NCI-H146 treated with DMSO at 0.1 percent for 48 hours (cell line): ENCODE results near the gene TTC3.

Source experiments
- DNase-seq: peaks from one replicate; lab custom pipeline; 2025; ENCODE audit not compliant: unreplicated experiment; lab: John Stamatoyannopoulos, UW

TTC3 gene

GRCh38 chr21:37193006-37193405, 120.0 kb downstream of the TTC3 start:
- no peak for DNase-seq

- DNase-seq, result no peak
Observed at GRCh38 chr21:37193676-37194075, 120.6 kb downstream of the TTC3 start.

GRCh38 chr21:37195059-37195458, 122.0 kb downstream of the TTC3 start:
- DNase-seq, result no peak

DNA sequence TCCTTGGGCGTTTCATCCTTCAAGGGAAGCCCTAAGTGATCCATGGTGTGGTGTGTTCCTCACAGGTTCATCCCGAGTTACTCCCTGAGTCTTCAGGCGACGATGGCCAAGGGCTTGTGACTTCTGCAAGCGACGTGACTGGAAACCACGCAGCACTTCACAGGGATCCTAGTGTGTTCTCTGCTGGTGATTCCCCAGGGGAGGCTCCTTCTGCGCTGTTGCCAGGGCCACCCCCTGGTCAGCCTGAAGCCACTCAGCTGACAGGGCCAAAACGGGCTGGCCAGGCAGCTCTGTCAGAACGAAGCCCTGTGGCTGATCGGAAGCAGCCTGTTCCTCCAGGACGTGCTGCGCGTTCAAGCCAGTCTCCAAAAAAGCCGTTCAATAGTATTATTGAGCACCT, 122.6 kb downstream of the TTC3 start:
- DNase-seq, result no peak

DNA sequence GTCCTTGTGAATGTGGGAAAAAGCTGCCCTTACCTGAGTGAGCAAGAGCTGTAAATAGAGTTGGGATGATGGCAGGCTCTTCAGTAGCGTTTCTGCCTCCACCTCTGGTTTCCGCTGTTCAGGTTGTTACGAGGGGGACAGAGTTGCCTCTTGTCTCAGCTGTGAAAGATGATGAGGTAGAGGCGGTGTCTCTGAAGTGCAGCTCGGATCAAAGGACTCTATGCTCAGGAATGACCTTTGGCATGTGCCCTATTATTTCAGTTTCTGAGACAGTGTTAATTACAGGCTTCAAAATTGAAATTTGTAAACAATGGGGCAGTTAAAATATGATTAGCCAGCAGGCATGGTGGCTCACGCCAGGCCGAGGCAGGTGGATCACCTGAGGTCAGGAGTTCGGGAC, 123.8 kb downstream of the TTC3 start:
- no peak for DNase-seq

GRCh38 chr21:37197746-37198145, 124.7 kb downstream of the TTC3 start:
- no peak for DNase-seq

- DNase-seq, result no peak
Observed at GRCh38 chr21:37199057-37199924, 126.2 kb downstream of the TTC3 start.

- DNase-seq, result no peak
Observed at GRCh38 chr21:37200641-37201480, 127.8 kb downstream of the TTC3 start.

- DNase-seq, result no peak
Observed at GRCh38 chr21:37202221-37203110, 129.4 kb downstream of the TTC3 start.

DNA sequence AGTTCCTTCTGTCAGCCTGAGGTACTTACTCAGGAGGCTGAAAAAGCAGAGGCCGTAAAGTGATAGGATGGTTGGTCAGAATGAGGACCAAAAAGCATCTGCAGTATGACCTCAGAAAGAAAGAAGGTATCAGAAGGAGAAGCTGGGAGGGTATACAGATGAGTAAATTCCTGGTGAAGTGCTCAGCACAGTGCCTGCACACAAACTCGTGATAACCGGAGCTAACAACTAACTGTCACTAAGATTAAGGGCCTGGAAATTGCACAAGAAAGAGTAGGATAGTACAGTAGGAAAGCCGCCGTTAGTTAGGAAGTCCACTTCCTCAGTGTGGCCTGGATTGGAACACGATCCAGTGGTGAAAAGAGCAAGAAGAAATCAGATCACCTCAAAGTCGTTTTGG, 131.5 kb downstream of the TTC3 start:
- DNase-seq, result no peak

DNA sequence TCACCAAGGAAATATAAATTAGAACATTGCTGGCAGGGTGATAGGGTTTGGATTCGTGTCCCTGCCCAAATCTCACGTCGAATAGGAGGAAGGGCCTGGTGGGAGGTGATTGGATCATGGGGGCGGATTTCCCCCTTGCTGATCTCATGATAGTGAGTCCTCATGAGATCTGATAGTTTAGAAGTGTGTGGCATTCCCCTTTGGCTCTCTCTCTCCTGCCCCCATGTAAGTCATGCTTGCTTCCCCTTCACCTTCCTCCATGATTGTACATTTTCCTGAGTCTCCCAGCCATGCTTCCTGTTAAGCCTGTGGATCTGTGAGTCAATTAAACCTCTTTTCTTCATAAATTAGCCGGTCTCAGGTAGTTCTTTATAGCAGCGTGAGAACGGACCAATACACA, 133.4 kb downstream of the TTC3 start:
- DNase-seq, result no peak

DNA sequence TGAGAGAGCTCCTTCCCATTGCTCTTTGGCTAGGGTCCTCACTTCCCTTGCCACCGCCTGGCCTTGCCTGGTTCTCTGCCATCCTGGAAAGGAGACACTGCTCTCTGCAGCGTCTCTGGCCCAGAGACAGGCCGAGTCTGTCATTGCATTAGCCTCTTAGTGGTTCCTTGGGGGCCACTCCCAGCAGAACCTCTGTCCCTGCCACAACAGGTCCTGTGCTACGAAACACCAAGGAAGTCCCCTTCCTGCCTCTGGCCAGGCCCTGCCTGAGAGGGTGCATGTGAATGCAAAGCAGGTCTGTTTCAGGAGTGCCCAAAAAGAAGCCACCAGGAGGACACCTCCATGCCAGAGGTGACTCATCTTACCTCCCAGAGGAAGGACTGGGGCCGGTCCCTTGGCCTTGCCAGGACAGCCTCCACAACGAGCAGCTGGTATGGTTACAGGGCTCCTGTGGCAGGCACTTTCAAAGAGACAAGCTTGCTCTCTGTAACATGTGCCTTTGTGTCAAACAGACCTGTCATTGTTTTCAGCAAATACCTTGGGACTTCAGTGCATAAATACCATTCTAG, 134.5 kb downstream of the TTC3 start:
- DNase-seq, result no peak

DNA sequence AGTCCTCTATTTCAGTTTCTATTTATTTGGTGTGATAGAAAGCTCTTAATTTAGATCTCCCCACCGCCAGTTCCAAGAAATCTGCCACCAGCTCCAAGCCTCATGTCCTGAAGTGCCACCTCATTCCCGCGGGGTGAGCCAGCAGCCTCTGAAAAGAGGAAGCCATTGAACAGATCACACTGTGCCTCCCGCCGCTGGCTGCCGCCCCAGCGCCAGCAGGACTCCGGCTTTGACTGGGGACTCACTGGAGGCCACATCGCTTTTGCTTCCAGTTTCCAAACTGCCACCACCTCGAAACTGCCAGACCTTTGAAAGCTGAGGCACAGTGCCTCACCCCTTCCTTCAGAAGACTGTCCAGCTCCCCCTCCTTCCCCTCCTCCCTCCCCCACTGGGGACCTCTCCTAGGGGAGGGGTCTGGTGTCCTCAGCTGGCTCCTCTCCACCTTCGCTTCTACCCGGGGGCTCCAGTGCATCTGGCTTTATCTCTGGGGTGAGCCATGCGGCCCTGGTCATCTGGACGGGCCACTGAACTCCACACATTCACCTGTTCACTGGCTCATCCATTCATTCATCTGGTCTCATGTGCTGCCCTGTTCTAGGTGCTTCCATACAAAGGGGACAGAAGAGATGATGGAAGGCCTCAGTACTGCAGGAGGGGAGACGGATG, 135.1 kb downstream of the TTC3 start:
- no peak for DNase-seq

- DNase-seq, result no peak
Observed at GRCh38 chr21:37208741-37209225, 135.7 kb downstream of the TTC3 start.

GRCh38 chr21:37210130-37210529, 137.1 kb downstream of the TTC3 start:
- DNase-seq, result no peak

GRCh38 chr21:37210799-37211198, 137.7 kb downstream of the TTC3 start:
- DNase-seq, result no peak

GRCh38 chr21:37214952-37215351, 141.9 kb downstream of the TTC3 start:
- DNase-seq, result no peak

DNA sequence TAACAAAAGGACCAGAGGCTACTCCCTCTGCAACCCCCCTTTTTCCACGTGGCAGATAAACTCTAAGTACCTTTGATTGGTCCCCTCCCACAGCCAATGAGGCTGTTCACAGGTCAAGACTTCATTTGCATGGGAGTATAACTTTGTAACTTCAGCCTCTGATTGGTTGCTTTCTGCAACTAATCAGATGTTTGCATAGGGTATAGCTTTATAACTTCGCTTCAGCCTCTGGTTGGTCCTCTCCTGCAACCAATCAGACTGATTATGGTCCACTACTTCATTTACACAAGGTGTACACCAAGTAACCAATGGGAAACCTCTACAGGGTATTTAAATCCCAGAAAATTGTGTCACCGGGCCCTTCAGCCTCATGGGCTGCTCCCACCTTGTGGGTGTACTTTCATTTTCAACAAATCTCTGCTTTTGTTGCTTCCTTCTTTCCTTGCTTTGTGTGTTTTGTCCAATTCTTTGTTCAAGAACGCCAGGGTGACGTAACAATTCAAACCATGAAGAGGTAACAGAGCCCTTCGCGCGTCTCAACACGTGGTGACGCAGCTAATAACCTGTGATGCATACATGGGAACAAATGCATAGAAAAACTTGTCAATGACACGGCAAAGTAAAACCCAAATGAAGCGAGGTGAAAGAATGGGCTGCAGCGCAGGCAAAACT, 146.8 kb downstream of the TTC3 start:
- no peak for DNase-seq

DNA sequence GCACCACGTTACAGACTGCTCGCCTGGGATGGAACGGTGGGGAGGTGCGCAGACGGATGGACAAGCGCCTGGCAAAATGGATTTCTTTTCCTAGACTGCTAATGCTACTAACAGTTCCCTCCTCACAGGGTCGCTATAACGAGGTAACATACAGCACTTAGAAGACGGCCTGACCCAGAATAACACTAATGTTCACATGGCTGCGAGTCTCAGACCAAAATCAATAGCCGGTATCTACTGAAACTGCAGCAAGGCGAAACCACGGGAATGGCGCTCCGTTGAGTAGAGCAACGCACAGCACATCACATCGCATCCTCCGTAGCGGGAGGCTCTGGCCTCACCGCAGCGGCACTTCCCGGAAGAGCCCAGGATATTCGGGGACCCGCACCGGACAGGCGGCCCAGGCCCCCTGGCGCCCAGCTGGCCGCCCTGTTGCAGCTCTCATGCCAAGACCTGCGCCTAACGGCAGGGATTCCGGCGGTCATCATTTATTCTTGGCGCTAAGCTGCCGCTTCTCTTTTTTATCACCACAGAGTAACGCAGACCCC, 147.5 kb downstream of the TTC3 start:
- DNase-seq, result no peak
